WERI-Rb-1 (cell line): Measurements from ENCODE around the gene CRYAB.
"Not testable (repeated sequence)": the region's sequence is repeated elsewhere in the genome, so short reads cannot be mapped to it uniquely, and the experiment has no call there.

Source experiments
- DNase-seq: peaks from one replicate; pipeline ENCODE4 v3.0.0-alpha.2; 2020
- H3K27ac ChIP-seq: fragments of 250-450 bp; sonication (Bioruptor Pico); 2 replicates; pipeline ENCODE4 v1.5.1; 2020; ENCODE audit warnings: mild to moderate bottlenecking, moderate library complexity
- H3K27me3 ChIP-seq: fragments of 250-450 bp; sonication (Bioruptor Pico); 2 replicates; pipeline ENCODE4 v1.5.1; 2021; ENCODE audit warnings: mild to moderate bottlenecking, low read depth, moderate library complexity; ENCODE audit not compliant: insufficient read depth, severe bottlenecking
- H3K36me3 ChIP-seq: fragments of 250-450 bp; sonication (Bioruptor Pico); 2 replicates; pipeline ENCODE4 v1.5.1; 2020; ENCODE audit warnings: mild to moderate bottlenecking, moderate library complexity
- H3K4me3 ChIP-seq: 2 replicates; pipeline ENCODE4 v1.5.1; 2011; ENCODE audit warnings: low read depth, mild to moderate bottlenecking, control low read depth, low read length
- H3K9me3 ChIP-seq: fragments of 250-450 bp; sonication (Bioruptor Pico); 2 replicates; pipeline ENCODE4 v1.5.1; 2021; ENCODE audit warnings: mild to moderate bottlenecking, moderate library complexity; ENCODE audit not compliant: severe bottlenecking
- CTCF ChIP-seq: IDR thresholded peaks from 2 replicates; pipeline ENCODE4 v1.5.1; 2011; ENCODE audit warnings: low read depth, mild to moderate bottlenecking, control low read depth, inconsistent platforms, low read length

CRYAB gene

GRCh38 chr11:111886844-111887243 lies 24.7 kb downstream of the CRYAB start:
- H3K4me3 ChIP-seq = no peak overlapping the region

GRCh38 chr11:111886032-111886431 lies 25.5 kb downstream of the CRYAB start:
- DNase-seq = no peak

More at GRCh38 chr11:111886844-111887243, 24.7 kb downstream of the CRYAB start:
- H3K27ac ChIP-seq = no peak overlapping the region
- no peak for TF ChIP-seq CTCF
- no peaks in the 10 kb centered on the region for H3K27me3 ChIP-seq
- no peak for DNase-seq
- no peaks in the 10 kb centered on the region for H3K9me3 ChIP-seq
- no peaks in the 10 kb centered on the region for H3K36me3 ChIP-seq

GRCh38 chr11:111885053-111885452 lies 26.5 kb downstream of the CRYAB start:
- H3K9me3 ChIP-seq, H3K4me3 ChIP-seq, H3K36me3 ChIP-seq, DNase-seq, H3K27ac ChIP-seq, H3K27me3 ChIP-seq: not testable (repeated sequence)

More at GRCh38 chr11:111886032-111886431, 25.5 kb downstream of the CRYAB start:
- Histone ChIP-seq H3K27me3 (no peaks in the 10 kb centered on the region), H3K4me3 (no peak overlapping the region), H3K9me3 (no peaks in the 10 kb centered on the region), H3K36me3 (no peaks in the 10 kb centered on the region), H3K27ac (no peak overlapping the region)
- no peak for TF ChIP-seq CTCF

DNA sequence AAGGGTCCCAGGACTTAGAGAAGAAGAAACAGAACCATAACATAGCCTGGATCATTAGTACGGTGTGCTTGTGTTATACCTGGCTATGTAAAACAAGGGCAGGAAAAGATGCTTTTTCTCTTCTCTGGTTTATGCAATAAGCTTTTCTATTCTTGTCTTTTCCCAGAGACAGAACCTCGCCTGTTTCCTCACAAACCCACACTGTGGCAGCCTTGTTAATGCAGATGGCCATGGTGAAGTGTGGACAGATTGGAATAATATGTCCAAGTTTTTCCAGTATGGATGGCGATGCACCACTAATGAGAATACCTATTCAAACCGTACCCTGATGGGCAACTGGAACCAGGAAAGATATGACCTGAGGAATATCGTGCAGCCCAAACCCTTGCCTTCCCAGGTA lies 29.4 kb downstream of the CRYAB start:
- no peak for TF ChIP-seq CTCF
- no peaks in the 10 kb centered on the region for H3K27me3 ChIP-seq
- DNase-seq = no peak
- H3K36me3 ChIP-seq = no peaks in the 10 kb centered on the region
- H3K9me3 ChIP-seq = no peaks in the 10 kb centered on the region
- no peak overlapping the region for H3K27ac ChIP-seq
- no peak overlapping the region for H3K4me3 ChIP-seq

GRCh38 chr11:111879637-111879960 lies 32.0 kb downstream of the CRYAB start:
- Histone ChIP-seq H3K4me3 (peak overlapping the region; percentile 92), H3K27me3 (no peaks in the 10 kb centered on the region), H3K27ac (peak overlapping the region; percentile 98), H3K9me3 (no peaks in the 10 kb centered on the region), H3K36me3 (no peaks in the 10 kb centered on the region)
- TF ChIP-seq CTCF = no peak
- DNase-seq = no peak

GRCh38 chr11:111878849-111879636 lies 32.5 kb downstream of the CRYAB start, which contains the start of the genes CFAP68 and FDXACB1:
TSS of gene CFAP68 (plus strand) at chr11:111879541. CDS start at chr11:111879561, 20 bp downstream.
TSS of gene FDXACB1 (minus strand) at chr11:111879165. CDS start at chr11:111879132, 33 bp downstream.
- no peaks in the 10 kb centered on the region for H3K27me3 ChIP-seq
- no peaks in the 10 kb centered on the region for H3K9me3 ChIP-seq
- peak within 1 kb of the TSS; percentile 92 for H3K4me3 ChIP-seq
- peak; percentile 98 for DNase-seq
- no peaks in the 10 kb centered on the region for H3K36me3 ChIP-seq
- TF ChIP-seq CTCF = peak; percentile 94
- peak within 1 kb of the TSS; percentile 98 for H3K27ac ChIP-seq
